GM12892 (cell line): ENCODE data around the gene KIF25.

Experiments
- POLR2A ChIP-seq: IDR thresholded peaks from 2 replicates; pipeline ENCODE4 v1.6.1; 2011; ENCODE audit warnings: low read depth, low read length, control low read depth
- POLR2AphosphoS5 ChIP-seq: IDR thresholded peaks from 2 replicates; pipeline ENCODE4 v1.6.1; 2011; ENCODE audit warnings: low read depth, low read length, control low read depth
- TAF1 ChIP-seq: IDR thresholded peaks from 2 replicates; pipeline ENCODE4 v1.6.1; 2011; ENCODE audit warnings: low read depth, mild to moderate bottlenecking, control low read depth, low read length, borderline replicate concordance

DNA sequence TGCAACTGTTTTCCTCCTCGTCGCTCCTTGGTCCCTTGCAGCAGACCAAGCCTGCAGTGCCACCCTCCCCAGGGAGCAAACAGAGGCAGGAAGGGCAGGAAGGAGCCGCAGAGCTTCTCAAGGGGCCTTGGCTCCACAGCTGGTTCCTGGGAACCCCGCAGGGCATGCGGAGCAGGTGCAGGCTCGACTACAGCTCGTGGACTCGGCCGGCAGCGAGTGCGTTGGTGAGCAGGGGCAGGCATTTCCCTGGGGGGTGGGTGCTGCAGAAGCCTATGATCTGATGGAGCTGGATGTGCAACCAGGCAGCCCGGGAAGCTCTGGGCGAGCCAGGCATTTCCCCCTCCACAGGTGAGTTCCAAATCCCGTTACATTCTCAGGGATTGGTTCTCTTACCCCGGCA is 44.5 kb downstream of the KIF25 start:
- TF ChIP-seq POLR2AphosphoS5 (no peak), POLR2A (no peak), TAF1 (no peak)
